COLO668 (cell line): ENCODE measurements around the gene PLXDC2.

Experiments
- DNase-seq: peaks from one replicate; lab custom pipeline; 2025; ENCODE audit not compliant: unreplicated experiment; lab: John Stamatoyannopoulos, UW

The PLXDC2 gene

GRCh38 chr10:19853831-19854230, 37.6 kb downstream of the PLXDC2 start:
- DNase-seq: no peak

- no peak for DNase-seq
Measured at GRCh38 chr10:19857876-19858275, 41.6 kb downstream of the PLXDC2 start.

- DNase-seq: no peak
Measured at GRCh38 chr10:19860107-19860506, 43.9 kb downstream of the PLXDC2 start.

GRCh38 chr10:19862811-19863515, 46.7 kb downstream of the PLXDC2 start:
- no peak for DNase-seq

- DNase-seq: no peak
Measured at GRCh38 chr10:19865676-19866075, 49.4 kb downstream of the PLXDC2 start.

- DNase-seq: no peak
Measured at GRCh38 chr10:19869370-19869769, 53.1 kb downstream of the PLXDC2 start.

GRCh38 chr10:19872504-19873271, 56.5 kb downstream of the PLXDC2 start:
- DNase-seq: no peak

GRCh38 chr10:19874190-19874589, 58.0 kb downstream of the PLXDC2 start:
- DNase-seq: no peak

- DNase-seq: no peak
Measured at GRCh38 chr10:19874791-19875190, 58.6 kb downstream of the PLXDC2 start.

- no peak for DNase-seq
Measured at GRCh38 chr10:19876570-19876969, 60.3 kb downstream of the PLXDC2 start.

- no peak for DNase-seq
Measured at GRCh38 chr10:19877466-19878255, 61.4 kb downstream of the PLXDC2 start.

- DNase-seq: no peak
Measured at GRCh38 chr10:19882621-19883020, 66.4 kb downstream of the PLXDC2 start.

- no peak for DNase-seq
Measured at GRCh38 chr10:19888061-19888660, 71.9 kb downstream of the PLXDC2 start.

GRCh38 chr10:19889256-19889655, 73.0 kb downstream of the PLXDC2 start:
- DNase-seq: no peak

GRCh38 chr10:19891429-19891828, 75.2 kb downstream of the PLXDC2 start:
- no peak for DNase-seq

GRCh38 chr10:19892270-19892669, 76.0 kb downstream of the PLXDC2 start:
- no peak for DNase-seq

- no peak for DNase-seq
Measured at GRCh38 chr10:19892677-19893076, 76.4 kb downstream of the PLXDC2 start.

- DNase-seq: no peak
Measured at GRCh38 chr10:19895500-19895899, 79.3 kb downstream of the PLXDC2 start.

GRCh38 chr10:19902456-19902855, 86.2 kb downstream of the PLXDC2 start:
- DNase-seq: no peak

GRCh38 chr10:19904202-19904661, 88.0 kb downstream of the PLXDC2 start:
- DNase-seq: peak; percentile 36

- DNase-seq: no peak
Measured at GRCh38 chr10:19906108-19906791, 90.0 kb downstream of the PLXDC2 start.
